ENCODE data around the gene TOM1L2. TPM values are rescaled to one million over a fixed set of nuclear protein-coding genes. Genes with fewer than 3 reads are reported as not detected.

Gene TOM1L2
- total RNA-seq, 1 experiment from 2014 or later = 6.4 TPM

DNA sequence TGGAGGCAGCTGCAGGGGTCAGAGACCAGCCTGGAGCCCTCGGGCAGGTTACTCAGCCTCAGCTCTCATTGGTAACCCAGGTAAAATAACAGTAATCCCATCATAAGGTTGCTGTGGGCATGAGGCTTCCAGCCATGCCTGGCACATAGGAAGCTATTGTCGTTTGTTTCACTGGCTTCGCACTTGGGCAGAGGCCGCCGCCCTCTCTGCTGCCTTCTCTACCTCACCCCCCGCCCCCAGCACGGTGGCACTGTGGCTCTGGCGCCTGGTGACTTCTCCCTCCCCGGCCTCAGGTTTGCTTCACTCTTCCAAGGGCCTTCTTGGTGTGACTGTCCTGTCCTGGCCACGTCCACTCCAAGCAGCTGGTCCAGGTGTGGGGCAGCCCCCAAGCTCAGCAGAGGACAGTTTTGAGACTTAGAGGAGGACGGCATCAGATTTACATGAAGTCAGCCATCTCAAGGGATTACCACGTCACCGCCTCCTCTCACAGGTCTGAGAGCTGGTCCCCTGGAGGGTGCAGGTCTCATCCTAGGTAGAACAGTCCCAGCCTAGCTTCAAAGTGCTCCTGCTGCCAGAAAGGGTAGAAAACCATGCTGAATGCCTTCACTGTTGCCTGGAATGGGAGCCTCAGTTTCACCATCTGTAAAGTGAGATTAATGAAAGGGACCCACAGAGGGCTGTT lies 170.3 kb downstream of the TOM1L2 start:
- Histone ChIP-seq H3K4me1 (ENCODE audit: low read length) (peaks cover 40% of the 10 kb centered on the region), H4K20me1 (ENCODE audit: insufficient read depth, low read depth, low read length) (no peaks in the 10 kb centered on the region; the same call in 1 of the 2 replicates), H3K36me3 (ENCODE audit: insufficient read depth, low read length) (peaks cover 8% of the 10 kb centered on the region), H3K27me3 (ENCODE audit: low read length) (no peaks in the 10 kb centered on the region), H3K9me3 (ENCODE audit: low read length) (no peaks in the 10 kb centered on the region), H3K79me2 (ENCODE audit: low read length) (no peaks in the 10 kb centered on the region), H3K9me2 (replicated peaks; ENCODE audit: insufficient read depth, low read length) (no peaks in the 10 kb centered on the region), H3K9ac (ENCODE audit: low read length) (no peak overlapping the region), H3K4me2 (ENCODE audit: low read depth, low read length, poor library complexity, severe bottlenecking) (no peak overlapping the region), H3K4me3 (ENCODE audit: low read length) (no peak overlapping the region), H3K27ac (ENCODE audit: low read length) (no peak overlapping the region), H2AFZ (ENCODE audit: low read length) (no peak overlapping the region)
- peak; percentile 63 for DNase-seq

GRCh38 chr17:17800504-17801021 lies 171.6 kb downstream of the TOM1L2 start:
- no peak overlapping the region for H3K4me2 ChIP-seq (ENCODE audit: low read depth, low read length, poor library complexity, severe bottlenecking)
- no peaks in the 10 kb centered on the region; the same call in 1 of the 2 replicates for H4K20me1 ChIP-seq (ENCODE audit: insufficient read depth, low read depth, low read length)
- no peak overlapping the region for H3K9ac ChIP-seq (ENCODE audit: low read length)
- no peaks in the 10 kb centered on the region for H3K27me3 ChIP-seq (ENCODE audit: low read length)
- H2AFZ ChIP-seq (ENCODE audit: low read length) = no peak overlapping the region
- H3K36me3 ChIP-seq (ENCODE audit: insufficient read depth, low read length) = peaks cover 8% of the 10 kb centered on the region
- no peaks in the 10 kb centered on the region for H3K9me2 ChIP-seq (replicated peaks; ENCODE audit: insufficient read depth, low read length)
- H3K4me3 ChIP-seq (ENCODE audit: low read length) = no peak overlapping the region
- H3K27ac ChIP-seq (ENCODE audit: low read length) = no peak overlapping the region
- H3K9me3 ChIP-seq (ENCODE audit: low read length) = no peaks in the 10 kb centered on the region
- DNase-seq = no peak
- H3K79me2 ChIP-seq (ENCODE audit: low read length) = no peaks in the 10 kb centered on the region
- H3K4me1 ChIP-seq (ENCODE audit: low read length) = peaks cover 40% of the 10 kb centered on the region

- no peak overlapping the region for H3K4me2 ChIP-seq (ENCODE audit: low read depth, low read length, poor library complexity, severe bottlenecking)
- no peaks in the 10 kb centered on the region; the same call in 1 of the 2 replicates for H4K20me1 ChIP-seq (ENCODE audit: insufficient read depth, low read depth, low read length)
- H3K9ac ChIP-seq (ENCODE audit: low read length) = no peak overlapping the region
- H3K36me3 ChIP-seq (ENCODE audit: insufficient read depth, low read length) = no peaks in the 10 kb centered on the region; the same call in 1 of the 2 replicates
- H3K9me2 ChIP-seq (replicated peaks; ENCODE audit: insufficient read depth, low read length) = no peaks in the 10 kb centered on the region
- H3K9me3 ChIP-seq (ENCODE audit: low read length) = no peaks in the 10 kb centered on the region
- H3K27me3 ChIP-seq (ENCODE audit: low read length) = no peaks in the 10 kb centered on the region
- H2AFZ ChIP-seq (ENCODE audit: low read length) = no peak overlapping the region
- peaks cover 40% of the 10 kb centered on the region for H3K4me1 ChIP-seq (ENCODE audit: low read length)
- H3K27ac ChIP-seq (ENCODE audit: low read length) = no peak overlapping the region
- DNase-seq = no peak
- no peaks in the 10 kb centered on the region for H3K79me2 ChIP-seq (ENCODE audit: low read length)
- H3K4me3 ChIP-seq (ENCODE audit: low read length) = no peak overlapping the region
Measured at GRCh38 chr17:17798573-17799255, 173.5 kb downstream of the TOM1L2 start.

- H3K79me2 ChIP-seq (ENCODE audit: low read length) = no peaks in the 10 kb centered on the region
- H3K4me3 ChIP-seq (ENCODE audit: low read length) = no peak overlapping the region
- H3K4me2 ChIP-seq (ENCODE audit: low read depth, low read length, poor library complexity, severe bottlenecking) = no peak overlapping the region
- no peak overlapping the region for H3K9ac ChIP-seq (ENCODE audit: low read length)
- DNase-seq = no peak
- peaks cover 40% of the 10 kb centered on the region for H3K4me1 ChIP-seq (ENCODE audit: low read length)
- H3K9me3 ChIP-seq (ENCODE audit: low read length) = no peaks in the 10 kb centered on the region
- no peak overlapping the region for H3K27ac ChIP-seq (ENCODE audit: low read length)
- H3K27me3 ChIP-seq (ENCODE audit: low read length) = no peaks in the 10 kb centered on the region
- H2AFZ ChIP-seq (ENCODE audit: low read length) = no peak overlapping the region
- H4K20me1 ChIP-seq (ENCODE audit: insufficient read depth, low read depth, low read length) = no peaks in the 10 kb centered on the region; the same call in 1 of the 2 replicates
- H3K9me2 ChIP-seq (replicated peaks; ENCODE audit: insufficient read depth, low read length) = no peaks in the 10 kb centered on the region
- no peaks in the 10 kb centered on the region; the same call in 1 of the 2 replicates for H3K36me3 ChIP-seq (ENCODE audit: insufficient read depth, low read length)
Measured at GRCh38 chr17:17798010-17798556, 174.1 kb downstream of the TOM1L2 start.

DNA sequence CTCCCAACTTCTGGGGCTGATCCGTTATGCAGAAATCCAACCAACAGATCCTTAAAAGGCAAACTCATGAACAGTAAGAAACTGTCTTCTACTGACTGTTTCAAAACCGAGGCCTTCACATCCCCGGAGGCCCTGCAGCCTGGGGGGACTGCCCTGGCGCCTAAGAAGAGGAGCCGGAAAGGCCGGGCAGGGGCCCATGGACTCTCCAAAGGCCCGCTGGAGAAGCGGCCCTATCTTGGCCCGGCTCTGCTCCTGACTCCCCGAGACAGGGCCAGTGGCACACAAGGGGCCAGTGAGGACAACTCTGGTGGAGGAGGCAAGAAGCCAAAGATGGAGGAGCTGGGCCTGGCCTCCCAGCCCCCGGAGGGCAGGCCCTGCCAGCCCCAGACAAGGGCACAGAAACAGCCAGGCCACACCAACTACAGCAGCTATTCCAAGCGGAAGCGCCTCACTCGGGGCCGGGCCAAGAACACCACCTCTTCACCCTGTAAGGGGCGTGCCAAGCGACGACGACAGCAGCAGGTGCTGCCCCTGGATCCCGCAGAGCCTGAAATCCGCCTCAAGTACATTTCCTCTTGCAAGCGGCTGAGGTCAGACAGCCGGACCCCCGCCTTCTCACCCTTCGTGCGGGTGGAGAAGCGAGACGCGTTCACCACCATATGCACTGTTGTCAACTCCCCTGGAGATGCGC lies 174.9 kb downstream of the TOM1L2 start:
- Histone ChIP-seq H2AFZ (ENCODE audit: low read length) (no peak overlapping the region), H3K9me3 (ENCODE audit: low read length) (no peaks in the 10 kb centered on the region), H4K20me1 (ENCODE audit: insufficient read depth, low read depth, low read length) (no peaks in the 10 kb centered on the region; the same call in 1 of the 2 replicates), H3K4me3 (ENCODE audit: low read length) (no peak overlapping the region), H3K9me2 (replicated peaks; ENCODE audit: insufficient read depth, low read length) (no peaks in the 10 kb centered on the region), H3K36me3 (ENCODE audit: insufficient read depth, low read length) (no peaks in the 10 kb centered on the region; the same call in 1 of the 2 replicates), H3K79me2 (ENCODE audit: low read length) (no peaks in the 10 kb centered on the region), H3K9ac (ENCODE audit: low read length) (no peak overlapping the region), H3K27ac (ENCODE audit: low read length) (no peak overlapping the region), H3K27me3 (ENCODE audit: low read length) (no peaks in the 10 kb centered on the region), H3K4me1 (ENCODE audit: low read length) (peaks cover 39% of the 10 kb centered on the region), H3K4me2 (ENCODE audit: low read depth, low read length, poor library complexity, severe bottlenecking) (no peak overlapping the region)
- no peak for DNase-seq

DNA sequence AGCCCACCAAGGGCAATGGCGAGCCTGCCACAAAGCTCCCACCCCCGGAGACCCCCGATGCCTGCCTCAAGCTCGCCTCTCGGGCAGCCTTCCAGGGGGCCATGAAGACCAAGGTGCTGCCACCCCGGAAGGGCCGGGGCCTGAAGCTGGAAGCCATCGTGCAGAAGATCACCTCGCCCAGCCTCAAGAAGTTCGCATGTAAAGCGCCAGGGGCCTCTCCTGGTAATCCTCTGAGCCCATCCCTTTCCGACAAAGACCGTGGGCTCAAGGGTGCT lies 175.5 kb downstream of the TOM1L2 start:
- DNase-seq = no peak
- Histone ChIP-seq H3K79me2 (ENCODE audit: low read length) (peaks cover 4% of the 10 kb centered on the region), H3K4me1 (ENCODE audit: low read length) (peaks cover 35% of the 10 kb centered on the region), H3K4me3 (ENCODE audit: low read length) (no peak overlapping the region), H3K4me2 (ENCODE audit: low read depth, low read length, poor library complexity, severe bottlenecking) (no peak overlapping the region), H3K9me2 (replicated peaks; ENCODE audit: insufficient read depth, low read length) (no peaks in the 10 kb centered on the region), H3K9me3 (ENCODE audit: low read length) (no peaks in the 10 kb centered on the region), H3K9ac (ENCODE audit: low read length) (no peak overlapping the region), H3K27me3 (ENCODE audit: low read length) (no peaks in the 10 kb centered on the region), H4K20me1 (ENCODE audit: insufficient read depth, low read depth, low read length) (no peaks in the 10 kb centered on the region; the same call in 1 of the 2 replicates), H3K27ac (ENCODE audit: low read length) (no peak overlapping the region), H3K36me3 (ENCODE audit: insufficient read depth, low read length) (no peaks in the 10 kb centered on the region; the same call in 1 of the 2 replicates), H2AFZ (ENCODE audit: low read length) (no peak overlapping the region)

DNA sequence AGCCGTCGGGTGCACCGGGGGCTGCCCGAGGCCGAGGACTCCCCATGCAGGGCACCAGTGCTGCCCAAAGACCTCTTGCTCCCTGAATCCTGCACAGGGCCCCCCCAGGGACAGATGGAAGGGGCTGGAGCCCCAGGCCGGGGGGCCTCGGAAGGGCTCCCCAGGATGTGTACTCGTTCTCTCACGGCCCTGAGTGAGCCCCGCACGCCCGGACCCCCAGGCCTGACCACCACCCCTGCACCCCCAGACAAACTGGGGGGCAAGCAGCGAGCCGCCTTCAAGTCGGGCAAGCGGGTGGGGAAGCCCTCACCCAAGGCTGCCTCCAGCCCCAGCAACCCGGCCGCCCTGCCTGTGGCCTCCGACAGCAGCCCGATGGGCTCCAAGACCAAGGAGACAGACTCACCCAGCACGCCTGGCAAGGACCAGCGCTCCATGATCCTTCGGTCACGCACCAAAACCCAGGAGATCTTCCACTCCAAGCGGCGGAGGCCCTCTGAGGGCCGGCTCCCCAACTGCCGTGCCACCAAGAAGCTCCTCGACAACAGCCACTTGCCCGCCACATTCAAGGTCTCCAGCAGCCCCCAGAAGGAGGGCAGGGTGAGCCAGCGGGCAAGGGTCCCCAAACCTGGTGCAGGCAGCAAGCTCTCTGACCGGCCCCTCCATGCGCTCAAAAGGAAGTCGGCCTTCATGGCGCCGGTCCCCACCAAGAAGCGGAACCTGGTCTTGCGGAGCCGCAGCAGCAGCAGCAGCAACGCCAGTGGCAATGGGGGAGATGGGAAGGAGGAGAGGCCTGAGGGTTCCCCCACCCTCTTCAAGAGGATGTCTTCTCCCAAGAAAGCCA lies 176.0 kb downstream of the TOM1L2 start:
- no peak overlapping the region for H3K9ac ChIP-seq (ENCODE audit: low read length)
- peaks cover 32% of the 10 kb centered on the region for H3K4me1 ChIP-seq (ENCODE audit: low read length)
- no peak overlapping the region for H3K27ac ChIP-seq (ENCODE audit: low read length)
- no peaks in the 10 kb centered on the region for H3K36me3 ChIP-seq (ENCODE audit: insufficient read depth, low read length)
- no peak overlapping the region for H3K4me2 ChIP-seq (ENCODE audit: low read depth, low read length, poor library complexity, severe bottlenecking)
- no peaks in the 10 kb centered on the region; the same call in 1 of the 2 replicates for H4K20me1 ChIP-seq (ENCODE audit: insufficient read depth, low read depth, low read length)
- no peak overlapping the region for H2AFZ ChIP-seq (ENCODE audit: low read length)
- no peaks in the 10 kb centered on the region for H3K9me2 ChIP-seq (replicated peaks; ENCODE audit: insufficient read depth, low read length)
- no peak for DNase-seq
- H3K9me3 ChIP-seq (ENCODE audit: low read length) = no peaks in the 10 kb centered on the region
- no peak overlapping the region for H3K4me3 ChIP-seq (ENCODE audit: low read length)
- H3K27me3 ChIP-seq (ENCODE audit: low read length) = no peaks in the 10 kb centered on the region
- peaks cover 9% of the 10 kb centered on the region for H3K79me2 ChIP-seq (ENCODE audit: low read length)
